ENCODE measurements around the gene HOXA4. TPM values are rescaled to one million over a fixed set of nuclear protein-coding genes. Genes with fewer than 3 reads are reported as not detected.

The HOXA4 gene
- total and polyA plus RNA-seq, 2 of the 4 experiments (the other 2 are of a cell fraction), result 0.36 to 8.0 TPM

- Histone ChIP-seq H2BK120ac (ENCODE audit: low read depth, low read length) (peak overlapping the region; percentile 93), H3K14ac (replicated peaks; ENCODE audit: low read depth, low read length) (peak overlapping the region; percentile 95), H3K9ac (ENCODE audit: low read depth, low read length) (peak overlapping the region; percentile 95), H3K23ac (ENCODE audit: low read depth, low read length) (peak overlapping the region; percentile 96), H3K4me3 (ENCODE audit: insufficient read depth, low read depth, low read length) (peak overlapping the region; percentile 65), H3K27ac (ENCODE audit: insufficient read depth, low read length) (peak overlapping the region; percentile 99), H3K18ac (ENCODE audit: low read depth, low read length) (peak overlapping the region; percentile 91), H4K20me1 (ENCODE audit: insufficient read depth, low read length) (peaks cover 16% of the 10 kb centered on the region), H2AK5ac (ENCODE audit: low read depth, low read length) (peak overlapping the region; percentile 92), H3K27me3 (ENCODE audit: control insufficient read depth, insufficient read depth, low read length) (no peaks in the 10 kb centered on the region), H2BK15ac (ENCODE audit: low read depth, low read length) (peak overlapping the region; percentile 66; the same call in 2 of the 3 replicates), H3K56ac (ENCODE audit: extremely low read depth, insufficient read depth, low read length) (peak overlapping the region; percentile 85), H4K91ac (ENCODE audit: insufficient read depth, low read depth, low read length) (peak overlapping the region; percentile 85), H3K79me1 (ENCODE audit: low read depth in 1 of 2, low read length in 2 of 2) (peaks cover 0 to 34% of the 10 kb centered on the region in 2 experiments; a peak in 2 of 4 replicates), H3K9me1 (ENCODE audit: insufficient read depth, low read length) (peaks cover 13% of the 10 kb centered on the region; the same call in 1 of the 2 replicates), H4K8ac (ENCODE audit: low read depth in 2 of 2, low read length in 2 of 2) (peak overlapping the region; percentile 64 to 76), H2AK9ac (replicated peaks; ENCODE audit: low read depth, low read length, poor library complexity) (peak overlapping the region; percentile 79), H2AFZ (replicated peaks; ENCODE audit: low read length, poor library complexity) (peak overlapping the region; percentile 69), H4K5ac (ENCODE audit: low read depth, low read length) (peak overlapping the region; percentile 92), H3K36me3 (ENCODE audit: control insufficient read depth, insufficient read depth, low read length) (peaks cover 17% of the 10 kb centered on the region; the same call in 1 of the 2 replicates), H2BK5ac (ENCODE audit: low read depth, low read length, poor library complexity, severe bottlenecking) (peak overlapping the region; percentile 92), H3K4ac (ENCODE audit: low read depth, low read length) (peak overlapping the region; percentile 93), H3K4me1 (ENCODE audit: control insufficient read depth, insufficient read depth, low read length) (peaks cover 24% of the 10 kb centered on the region), H3K4me2 (ENCODE audit: low read depth, low read length) (peak overlapping the region; percentile 98), H2BK20ac (ENCODE audit: low read depth, low read length) (peak overlapping the region; percentile 73), H3K9me3 (ENCODE audit: control insufficient read depth, insufficient read depth, low read length) (no peaks in the 10 kb centered on the region)
- WGBS, 2 experiments (ENCODE audit: extremely low coverage in 2 of 2, insufficient read length in 1 of 2), result 1% methylated on average over 15 of the region's 57 CpGs; no CpG with 5 or more reads in 1 of the 2 experiments
- dilution Hi-C loops (cut with HindIII; ENCODE audit: low sequenced_read_pairs, unreplicated experiment), result no loop called here
- POLR2A ChIA-PET (ENCODE audit: unreplicated experiment), result interaction anchor here (0.7 kb wide), 2 partner anchors 15 to 28 kb away, joined by 3 to 5 read pairs; no protein-coding TSS in a partner anchor
- in situ Hi-C loops (cut with MboI; ENCODE audit: low sequenced_read_pairs), result no loop called here
- TF ChIP-seq BHLHE40 (IDR thresholded peaks at IDR 0.05; ENCODE audit: low read depth, low read length), result no peak
- TF ChIP-seq USF2 (IDR thresholded peaks at IDR 0.05; ENCODE audit: low read depth, low read length), result no peak
- TF ChIP-seq POLR2A (IDR thresholded peaks at IDR 0.05; ENCODE audit: low read depth, low read length), result peak; percentile 77; the same call in 1 of the 2 replicates
- TF ChIP-seq FOS (IDR thresholded peaks at IDR 0.05; ENCODE audit: low read depth, low read length), result 0 out of 2 replicates have a peak, but pooled peaks have one; percentile 15
- TF ChIP-seq RCOR1 (IDR thresholded peaks at IDR 0.05; ENCODE audit: insufficient replicate concordance, low read length), result no peak
- TF ChIP-seq MAFK (IDR thresholded peaks at IDR 0.05; ENCODE audit: low read depth, low read length), result no peak
- TF ChIP-seq MAZ (IDR thresholded peaks at IDR 0.05; ENCODE audit: borderline replicate concordance, low read depth, low read length), result peak; percentile 67; the same call in 1 of the 2 replicates
- no peak for TF ChIP-seq NFE2L2 (IDR thresholded peaks at IDR 0.05; ENCODE audit: low read depth, low read length)
- CTCF ChIA-PET, result no interaction called here
- ATAC-seq (ENCODE audit: low read depth), result peak; percentile 1; the same call in 1 of the 2 replicates
- BruUV-seq (replicated peaks), result no TSS peak
- DNase-seq, result peak; percentile 95
- intact Hi-C loops (cut with micrococcal nuclease), result no loop called here
Observed at GRCh38 chr7:27112955-27113949, 17.3 kb downstream of the HOXA4 start.

All from IMR-90 (cell line).